ENCODE measurements around the gene ARHGAP26. TPM values are rescaled to one million over a fixed set of nuclear protein-coding genes. Genes with fewer than 3 reads are reported as not detected.

The ARHGAP26 gene
- total RNA-seq: 71.6 TPM

GRCh38 chr5:142769793-142770649 lies at the start of gene ARHGAP26:
Gene ARHGAP26 (plus strand): TSS chr5:142770377. CDS start chr5:142770762, 385 bp downstream.
- ATAC-seq: peak; percentile 99
- intact Hi-C loops (cut with DNase I): loop anchor here (5.0 kb wide), 1 partner anchor 107 kb away; no protein-coding TSS in a partner anchor
- DNase-seq (ENCODE audit: low spot score): peak; percentile 98

- ATAC-seq (no peak), DNase-seq (ENCODE audit: low spot score) (no peak)
- intact Hi-C loops (cut with DNase I): no loop called here
These were observed 49.4 kb upstream of the ARHGAP26 start for GRCh38 chr5:142720641-142721271.

GRCh38 chr5:142722146-142722545 lies 48.0 kb upstream of the ARHGAP26 start:
- intact Hi-C loops (cut with DNase I): no loop called here
- DNase-seq (ENCODE audit: low spot score) (no peak), ATAC-seq (peak; percentile 14)

- ATAC-seq (no peak), DNase-seq (ENCODE audit: low spot score) (no peak)
- intact Hi-C loops (cut with DNase I): no loop called here
These were observed 47.3 kb upstream of the ARHGAP26 start for GRCh38 chr5:142722896-142723295.

GRCh38 chr5:142724821-142725220 lies 45.4 kb upstream of the ARHGAP26 start:
- DNase-seq (ENCODE audit: low spot score) (no peak), ATAC-seq (no peak)
- intact Hi-C loops (cut with DNase I): no loop called here

GRCh38 chr5:142725231-142726187 lies 44.7 kb upstream of the ARHGAP26 start:
- intact Hi-C loops (cut with DNase I): no loop called here
- DNase-seq (ENCODE audit: low spot score) (no peak), ATAC-seq (no peak)

- intact Hi-C loops (cut with DNase I): no loop called here
- no peak for DNase-seq (ENCODE audit: low spot score)
- peak; percentile 51 for ATAC-seq
These were observed 43.9 kb upstream of the ARHGAP26 start for GRCh38 chr5:142726188-142726731.

GRCh38 chr5:142727735-142728047 lies 42.5 kb upstream of the ARHGAP26 start:
- intact Hi-C loops (cut with DNase I): no loop called here
- ATAC-seq: no peak
- DNase-seq (ENCODE audit: low spot score): no peak

- intact Hi-C loops (cut with DNase I): no loop called here
- no peak for ATAC-seq
- no peak for DNase-seq (ENCODE audit: low spot score)
These were observed 34.6 kb upstream of the ARHGAP26 start for GRCh38 chr5:142735323-142736246.

GRCh38 chr5:142736247-142736632 lies 33.9 kb upstream of the ARHGAP26 start:
- DNase-seq (ENCODE audit: low spot score) (no peak), ATAC-seq (no peak)
- intact Hi-C loops (cut with DNase I): no loop called here

- ATAC-seq: no peak
- DNase-seq (ENCODE audit: low spot score): no peak
- intact Hi-C loops (cut with DNase I): no loop called here
These were observed 33.0 kb upstream of the ARHGAP26 start for GRCh38 chr5:142737179-142737578.

- DNase-seq (ENCODE audit: low spot score) (no peak), ATAC-seq (peak; percentile 92)
- intact Hi-C loops (cut with DNase I): no loop called here
These were observed 29.5 kb upstream of the ARHGAP26 start for GRCh38 chr5:142740474-142741242.

- DNase-seq (ENCODE audit: low spot score): no peak
- intact Hi-C loops (cut with DNase I): no loop called here
- peak; percentile 20 for ATAC-seq
These were observed 26.4 kb upstream of the ARHGAP26 start for GRCh38 chr5:142743592-142744441.

GRCh38 chr5:142745268-142745667 lies 24.9 kb upstream of the ARHGAP26 start:
- intact Hi-C loops (cut with DNase I): no loop called here
- ATAC-seq (no peak), DNase-seq (ENCODE audit: low spot score) (no peak)

- peak; percentile 41 for ATAC-seq
- DNase-seq (ENCODE audit: low spot score): no peak
- intact Hi-C loops (cut with DNase I): no loop called here
These were observed 23.4 kb upstream of the ARHGAP26 start for GRCh38 chr5:142746532-142747433.

GRCh38 chr5:142748132-142748531 lies 22.0 kb upstream of the ARHGAP26 start:
- DNase-seq (ENCODE audit: low spot score): no peak
- peak; percentile 79 for ATAC-seq
- intact Hi-C loops (cut with DNase I): no loop called here
